Measurements from ENCODE around the gene CR1. TPM values are rescaled to one million over a fixed set of nuclear protein-coding genes. Genes with fewer than 3 reads are reported as not detected.

The CR1 gene
- total RNA-seq, 2 experiments from 2014 or later, result not detected

DNA sequence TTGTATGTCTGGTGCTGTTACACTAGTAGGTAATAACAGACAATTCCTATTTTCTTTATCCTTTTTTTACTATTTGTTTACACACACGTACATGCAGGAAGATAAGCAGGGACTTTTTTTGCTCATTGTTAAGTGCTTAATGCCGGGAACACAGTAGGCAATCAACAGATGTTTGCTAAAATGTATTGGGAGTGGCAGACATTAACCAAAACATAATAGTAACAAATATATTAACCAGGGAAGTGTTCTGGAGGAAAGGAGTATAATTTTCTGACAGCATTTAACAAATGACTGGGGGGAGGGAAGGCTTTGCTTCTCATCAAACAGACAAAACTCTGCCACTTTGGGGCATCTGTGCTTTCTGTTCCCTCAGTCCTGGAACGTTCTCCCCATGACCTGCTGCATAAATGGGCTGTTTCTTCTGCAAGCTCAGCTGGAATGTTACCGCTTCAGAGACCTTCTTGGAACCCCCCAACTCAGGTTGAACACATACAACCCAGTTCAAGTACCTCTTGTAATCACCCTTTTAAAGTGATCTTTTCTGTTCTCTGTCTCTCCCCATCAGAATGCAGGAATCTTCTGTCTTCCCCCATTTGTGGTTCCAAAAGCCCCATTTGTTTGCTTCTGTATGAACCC lies 151.1 kb downstream of the CR1 start:
- Histone ChIP-seq H3K27ac (ENCODE audit: low read depth, low read length, poor library complexity, severe bottlenecking) (no peak overlapping the region), H3K9me2 (ENCODE audit: insufficient read depth, low read length) (no peaks in the 10 kb centered on the region), H4K20me1 (ENCODE audit: insufficient read depth, low read length) (no peaks in the 10 kb centered on the region), H3K9me3 (ENCODE audit: low read length) (no peaks in the 10 kb centered on the region), H3K36me3 (ENCODE audit: insufficient read depth, low read length) (no peaks in the 10 kb centered on the region), H3K4me2 (ENCODE audit: low read length) (no peak overlapping the region), H3K4me1 (ENCODE audit: insufficient read depth, low read length, poor library complexity, severe bottlenecking) (no peaks in the 10 kb centered on the region), H2AFZ (ENCODE audit: low read length) (no peak overlapping the region), H3K79me2 (ENCODE audit: insufficient read depth, low read depth, low read length) (no peaks in the 10 kb centered on the region), H3K4me3 (ENCODE audit: low read depth, low read length, poor library complexity, severe bottlenecking) (no peak overlapping the region)
- intact Hi-C loops (cut with micrococcal nuclease; ENCODE audit: unreplicated experiment), result no loop called here
- BruUV-seq (replicated peaks), result no TSS peak
- DNase-seq (ENCODE audit: low spot score), result no peak
- ChIA-PET CTCF (ENCODE audit: unreplicated experiment) (no interaction called here), POLR2A (no interaction called here)
- TF ChIP-seq, protein P1, sequence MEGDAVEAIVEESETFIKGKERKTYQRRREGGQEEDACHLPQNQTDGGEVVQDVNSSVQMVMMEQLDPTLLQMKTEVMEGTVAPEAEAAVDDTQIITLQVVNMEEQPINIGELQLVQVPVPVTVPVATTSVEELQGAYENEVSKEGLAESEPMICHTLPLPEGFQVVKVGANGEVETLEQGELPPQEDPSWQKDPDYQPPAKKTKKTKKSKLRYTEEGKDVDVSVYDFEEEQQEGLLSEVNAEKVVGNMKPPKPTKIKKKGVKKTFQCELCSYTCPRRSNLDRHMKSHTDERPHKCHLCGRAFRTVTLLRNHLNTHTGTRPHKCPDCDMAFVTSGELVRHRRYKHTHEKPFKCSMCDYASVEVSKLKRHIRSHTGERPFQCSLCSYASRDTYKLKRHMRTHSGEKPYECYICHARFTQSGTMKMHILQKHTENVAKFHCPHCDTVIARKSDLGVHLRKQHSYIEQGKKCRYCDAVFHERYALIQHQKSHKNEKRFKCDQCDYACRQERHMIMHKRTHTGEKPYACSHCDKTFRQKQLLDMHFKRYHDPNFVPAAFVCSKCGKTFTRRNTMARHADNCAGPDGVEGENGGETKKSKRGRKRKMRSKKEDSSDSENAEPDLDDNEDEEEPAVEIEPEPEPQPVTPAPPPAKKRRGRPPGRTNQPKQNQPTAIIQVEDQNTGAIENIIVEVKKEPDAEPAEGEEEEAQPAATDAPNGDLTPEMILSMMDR (conservative IDR thresholded peaks at IDR 0.05; ENCODE audit: low read length), result no peak
- no peak for TF ChIP-seq EZH2phosphoT487 (IDR thresholded peaks at IDR 0.05; ENCODE audit: borderline replicate concordance, low read depth, low read length)

DNA sequence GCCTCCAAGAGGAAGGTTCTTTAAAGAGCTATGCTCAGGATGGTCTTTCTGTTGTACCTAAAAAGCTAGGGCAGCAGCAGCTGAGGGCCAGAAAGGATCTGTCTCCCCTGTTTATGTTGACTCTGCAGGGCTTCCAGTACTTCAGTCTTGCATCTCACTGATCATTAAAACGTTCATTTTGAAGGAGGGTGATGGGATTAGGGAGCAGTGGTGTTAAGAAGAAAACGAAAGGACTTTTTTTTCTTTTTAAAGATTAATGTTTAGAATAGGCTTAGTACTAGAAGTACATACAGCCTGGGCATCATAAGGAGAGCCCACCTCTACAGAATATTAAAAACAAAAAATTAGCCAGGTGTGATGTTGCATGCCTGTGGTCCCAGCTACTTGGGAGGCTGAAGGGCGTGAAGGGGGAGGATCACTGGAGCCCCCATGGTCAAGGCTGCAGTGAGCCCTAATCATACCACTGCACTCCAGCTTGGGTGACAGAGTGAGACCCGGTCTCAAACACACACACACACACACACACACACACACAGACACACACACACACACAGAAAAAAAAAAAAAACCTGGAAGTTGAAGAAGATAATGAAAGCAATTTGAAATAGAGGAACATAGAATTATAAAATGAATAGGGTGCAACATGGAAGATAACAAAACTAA lies 151.8 kb downstream of the CR1 start:
- no TSS peak for BruUV-seq (replicated peaks)
- no peaks in the 10 kb centered on the region for H3K9me3 ChIP-seq (ENCODE audit: low read length)
- no peaks in the 10 kb centered on the region for H3K79me2 ChIP-seq (ENCODE audit: insufficient read depth, low read depth, low read length)
- POLR2A ChIA-PET, result no interaction called here
- CTCF ChIA-PET (ENCODE audit: unreplicated experiment), result no interaction called here
- no peak overlapping the region for H2AFZ ChIP-seq (ENCODE audit: low read length)
- intact Hi-C loops (cut with micrococcal nuclease; ENCODE audit: unreplicated experiment), result no loop called here
- H3K36me3 ChIP-seq (ENCODE audit: insufficient read depth, low read length), result no peaks in the 10 kb centered on the region
- no peaks in the 10 kb centered on the region for H4K20me1 ChIP-seq (ENCODE audit: insufficient read depth, low read length)
- DNase-seq (ENCODE audit: low spot score), result no peak
- H3K4me2 ChIP-seq (ENCODE audit: low read length), result no peak overlapping the region
- no peak overlapping the region for H3K4me3 ChIP-seq (ENCODE audit: low read depth, low read length, poor library complexity, severe bottlenecking)
- TF ChIP-seq EZH2phosphoT487 (IDR thresholded peaks at IDR 0.05; ENCODE audit: borderline replicate concordance, low read depth, low read length), result no peak
- TF ChIP-seq, protein P1 (conservative IDR thresholded peaks at IDR 0.05; ENCODE audit: low read length), result no peak
- H3K27ac ChIP-seq (ENCODE audit: low read depth, low read length, poor library complexity, severe bottlenecking), result no peak overlapping the region
- no peaks in the 10 kb centered on the region for H3K9me2 ChIP-seq (ENCODE audit: insufficient read depth, low read length)
- no peaks in the 10 kb centered on the region for H3K4me1 ChIP-seq (ENCODE audit: insufficient read depth, low read length, poor library complexity, severe bottlenecking)

All from OCI-LY7 (cell line).